Natural killer cell (primary cell): ENCODE data around the gene IL22RA2. TPM values are rescaled to one million over a fixed set of nuclear protein-coding genes. Genes with fewer than 3 reads are reported as not detected.
A peak's percentile ranks its signal among the peaks of the same experiment; 100 is the strongest.

Experiments
- ATAC-seq, 3 donors: fragments of 150-1000 bp in 2 of 3; fragments of 200-7000 bp in 1 of 3; cut with Tn5 transposase; 1 replicate in 1 of 3; 2 replicates in 2 of 3; pipeline ENCODE4 v1.10.0; 2021; ENCODE audit warnings: mild to moderate bottlenecking in 2 of 3, moderate library complexity in 2 of 3
- DNase-seq, 2 donors: peaks; one replicate each; pipeline versions ENCODE4 v3.0.0 to v3.0.0-alpha.2; 2013 to 2021; ENCODE audit warnings: mixed read lengths in 1 of 2
- H3K27ac ChIP-seq: one replicate; pipeline ENCODE4 v1.5.1; 2013; ENCODE audit warnings: mild to moderate bottlenecking, low read length
- H3K27me3 ChIP-seq: one replicate; pipeline ENCODE4 v1.6.1; 2013; ENCODE audit warnings: low read length; ENCODE audit not compliant: control insufficient read depth, insufficient read depth
- H3K36me3 ChIP-seq: one replicate; pipeline ENCODE4 v1.6.1; 2013; ENCODE audit warnings: low read length; ENCODE audit not compliant: control insufficient read depth, insufficient read depth
- H3K4me1 ChIP-seq: one replicate; pipeline ENCODE4 v1.6.1; 2013; ENCODE audit warnings: low read length; ENCODE audit not compliant: control insufficient read depth, insufficient read depth
- H3K4me3 ChIP-seq: one replicate; pipeline ENCODE4 v1.5.1; 2013; ENCODE audit warnings: low read length
- H3K9me3 ChIP-seq: one replicate; pipeline ENCODE4 v1.6.1; 2013; ENCODE audit warnings: low read length; ENCODE audit not compliant: control insufficient read depth, insufficient read depth
- H3K27ac Mint-ChIP-seq, 2 donors: one replicate each; pipeline ENCODE4 v1.8.0; 2022; ENCODE audit warnings: mild to moderate bottlenecking in 2 of 2, mixed read lengths in 2 of 2, moderate library complexity in 1 of 2
- H3K27me3 Mint-ChIP-seq, 2 donors: one replicate each; pipeline ENCODE4 v1.8.0; 2022; ENCODE audit warnings: low read depth in 2 of 2, mixed read lengths in 2 of 2
- H3K36me3 Mint-ChIP-seq: one replicate; pipeline ENCODE4 v1.8.0; 2022; ENCODE audit warnings: mixed read lengths
- H3K4me1 Mint-ChIP-seq, 2 donors: one replicate each; pipeline ENCODE4 v1.8.0; 2022; ENCODE audit warnings: mixed read lengths in 2 of 2
- H3K4me3 Mint-ChIP-seq: one replicate; pipeline ENCODE4 v1.8.0; 2022; ENCODE audit warnings: mild to moderate bottlenecking, moderate library complexity, mixed read lengths
- H3K9me3 Mint-ChIP-seq, 2 donors: one replicate each; pipeline ENCODE4 v1.8.0; 2022; ENCODE audit warnings: mixed read lengths in 2 of 2
- CTCF ChIP-seq: fragments of 200-600 bp; IDR thresholded peaks from one replicate; pipeline ENCODE4 v1.8.0; 2022; ENCODE audit warnings: antibody characterized with exemption
- WGBS: methylation state at CpG from one replicate; pipeline ENCODE4 v1.1.7; 2013; ENCODE audit warnings: missing lambda C conversion rate; ENCODE audit not compliant: insufficient coverage; 5-methylcytosine and 5-hydroxymethylcytosine counted together
- intact Hi-C: fragments of 100-400 bp; cut with micrococcal nuclease; formaldehyde crosslinking; loops from one replicate; pipeline ENCODE4 v1.14.2; 2022
- total RNA-seq, 4 donors: library from RNA; stranded (reverse); fragments of 120-200 nt in 1 of 4; gene quantifications; one replicate each; pipeline versions ENCODE4 v1.2.3 to v1.2.4, GENCODE V29; 2013 to 2022

The IL22RA2 gene
- total RNA-seq, 3 donors from 2014 or later (not counting 1 experiment from before 2014, with no cell fraction given): not detected

GRCh38 chr6:137213813-137214212 is 40.4 kb upstream of the IL22RA2 start:
- DNase-seq (no peak), ATAC-seq (no peak)
- Histone ChIP-seq H3K27ac (no peak overlapping the region), H3K36me3 (peaks cover 6% of the 10 kb centered on the region), H3K9me3 (no peaks in the 10 kb centered on the region), H3K4me1 (peaks cover 34% of the 10 kb centered on the region), H3K4me3 (no peak overlapping the region), H3K27me3 (no peaks in the 10 kb centered on the region)
- no peaks in the 10 kb centered on the region for H3K27me3 Mint-ChIP-seq
- intact Hi-C loops: no loop called here
- TF ChIP-seq CTCF: no peak
- H3K27ac Mint-ChIP-seq: peak overlapping the region; percentile 51 to 63
- H3K4me3 Mint-ChIP-seq: peak overlapping the region; percentile 50
- no CpG with 5 or more reads among the region's 2 CpGs for WGBS
- H3K9me3 Mint-ChIP-seq: no peaks in the 10 kb centered on the region
- peaks cover 83 to 90% of the 10 kb centered on the region in 2 donors for H3K4me1 Mint-ChIP-seq
- H3K36me3 Mint-ChIP-seq: peaks cover 5% of the 10 kb centered on the region

- peaks cover under 1% of the 10 kb centered on the region for H3K36me3 Mint-ChIP-seq
- peak in 1 of 3 donors; percentile 20 for ATAC-seq
- no peaks in the 10 kb centered on the region for H3K27me3 Mint-ChIP-seq
- no peak for DNase-seq
- peak overlapping the region; percentile 47 for H3K4me3 Mint-ChIP-seq
- H3K4me1 Mint-ChIP-seq: peaks cover 81 to 87% of the 10 kb centered on the region in 2 donors
- no peak for TF ChIP-seq CTCF
- H3K9me3 Mint-ChIP-seq: no peaks in the 10 kb centered on the region
- Histone ChIP-seq H3K27me3 (no peaks in the 10 kb centered on the region), H3K9me3 (no peaks in the 10 kb centered on the region), H3K4me1 (peaks cover 33% of the 10 kb centered on the region), H3K27ac (no peak overlapping the region), H3K4me3 (no peak overlapping the region), H3K36me3 (peaks cover 6% of the 10 kb centered on the region)
- WGBS: 40% methylated on average over 4 of the region's 4 CpGs
- intact Hi-C loops: no loop called here
- H3K27ac Mint-ChIP-seq: peak overlapping the region; percentile 51 to 63
These were observed 39.9 kb upstream of the IL22RA2 start for GRCh38 chr6:137213331-137213740.

- Mint-ChIP-seq H3K36me3 (peaks cover under 1% of the 10 kb centered on the region), H3K27me3 (no peaks in the 10 kb centered on the region), H3K27ac (peak overlapping the region; percentile 25 to 37), H3K4me3 (no peak overlapping the region), H3K9me3 (no peaks in the 10 kb centered on the region), H3K4me1 (peaks cover 77 to 84% of the 10 kb centered on the region in 2 donors)
- TF ChIP-seq CTCF: no peak
- Histone ChIP-seq H3K36me3 (peaks cover 6% of the 10 kb centered on the region), H3K9me3 (no peaks in the 10 kb centered on the region), H3K27ac (no peak overlapping the region), H3K27me3 (no peaks in the 10 kb centered on the region), H3K4me1 (peaks cover 20% of the 10 kb centered on the region), H3K4me3 (no peak overlapping the region)
- intact Hi-C loops: no loop called here
- 93% methylated on average over 3 of the region's 3 CpGs for WGBS
- ATAC-seq (peak in 1 of 3 donors; percentile 19), DNase-seq (no peak)
These were observed 38.5 kb upstream of the IL22RA2 start for GRCh38 chr6:137211910-137212309.

GRCh38 chr6:137210903-137211302 is 37.5 kb upstream of the IL22RA2 start:
- H3K27ac Mint-ChIP-seq: peak overlapping the region in 1 of 2 donors; percentile 22
- DNase-seq (no peak), ATAC-seq (no peak)
- H3K4me1 ChIP-seq: peaks cover 17% of the 10 kb centered on the region
- peaks cover 8% of the 10 kb centered on the region for H3K36me3 ChIP-seq
- H3K4me3 ChIP-seq: no peak overlapping the region
- H3K9me3 ChIP-seq: no peaks in the 10 kb centered on the region
- H3K4me3 Mint-ChIP-seq: no peak overlapping the region
- intact Hi-C loops: no loop called here
- H3K27me3 Mint-ChIP-seq: no peaks in the 10 kb centered on the region
- peaks cover 6% of the 10 kb centered on the region for H3K36me3 Mint-ChIP-seq
- no peaks in the 10 kb centered on the region for H3K9me3 Mint-ChIP-seq
- TF ChIP-seq CTCF: no peak
- peaks cover 74 to 80% of the 10 kb centered on the region in 2 donors for H3K4me1 Mint-ChIP-seq
- no peaks in the 10 kb centered on the region for H3K27me3 ChIP-seq
- H3K27ac ChIP-seq: no peak overlapping the region
